GM23338 (cell line): Measurements from ENCODE around the gene CCDC187. TPM values are rescaled to one million over a fixed set of nuclear protein-coding genes. Genes with fewer than 3 reads are reported as not detected.

ENCODE experiments used
- ATAC-seq: fragments of 200-7000 bp; cut with Tn5 transposase; 3 replicates; pipeline ENCODE4 v1.9.1; 2020
- DNase-seq: peaks from one replicate; pipeline ENCODE4 v3.0.0-alpha.2; 2015; ENCODE audit warnings: low spot score
- H2AFZ ChIP-seq: fragments of 200-600 bp; sonication (generic); 2 replicates; pipeline ENCODE4 v1.8.0; 2016; ENCODE audit warnings: antibody characterized with exemption, mild to moderate bottlenecking, moderate library complexity
- H3F3A ChIP-seq: fragments of 200-600 bp; sonication (generic); replicated peaks from 2 replicates; pipeline ENCODE4 v1.8.0; 2017; ENCODE audit warnings: antibody characterized with exemption, mixed run types, low read depth
- H3K27ac ChIP-seq: fragments of 200-600 bp; sonication (generic); 2 replicates; pipeline ENCODE4 v1.6.1; 2016; ENCODE audit warnings: low read depth
- H3K27me3 ChIP-seq: fragments of 200-600 bp; sonication (generic); 2 replicates; pipeline ENCODE4 v1.8.0; 2016; ENCODE audit warnings: mild to moderate bottlenecking, mixed run types, moderate library complexity; ENCODE audit not compliant: insufficient read depth
- H3K36me3 ChIP-seq: fragments of 200-600 bp; sonication (generic); 2 replicates; pipeline ENCODE4 v1.8.0; 2016; ENCODE audit warnings: mild to moderate bottlenecking; ENCODE audit not compliant: insufficient read depth
- H3K4me1 ChIP-seq: fragments of 200-600 bp; sonication (generic); 2 replicates; pipeline ENCODE4 v1.8.0; 2016; ENCODE audit warnings: mild to moderate bottlenecking, moderate library complexity; ENCODE audit not compliant: insufficient read depth
- H3K4me2 ChIP-seq: fragments of 200-600 bp; sonication (generic); 2 replicates; pipeline ENCODE4 v1.7.1; 2017; ENCODE audit warnings: mixed run types
- H3K4me3 ChIP-seq: fragments of 200-600 bp; sonication (generic); 2 replicates; pipeline ENCODE4 v1.6.1; 2016; ENCODE audit warnings: mixed run types
- H3K79me2 ChIP-seq: fragments of 200-600 bp; sonication (generic); replicated peaks from 2 replicates; pipeline ENCODE4 v1.8.0; 2017; ENCODE audit warnings: mild to moderate bottlenecking; ENCODE audit not compliant: insufficient read depth
- H3K9me2 ChIP-seq: fragments of 200-600 bp; sonication (generic); 2 replicates; pipeline ENCODE4 v1.8.0; 2017; ENCODE audit not compliant: insufficient read depth
- H4K20me1 ChIP-seq: fragments of 200-600 bp; sonication (generic); replicated peaks from 2 replicates; pipeline ENCODE4 v1.8.0; 2017; ENCODE audit warnings: mild to moderate bottlenecking; ENCODE audit not compliant: insufficient read depth
- H3K27ac Mint-ChIP-seq: 2 replicates; pipeline ENCODE4 v1.8.0; 2020; ENCODE audit warnings: inconsistent platforms, mild to moderate bottlenecking, moderate library complexity, mixed read lengths
- H3K27me3 Mint-ChIP-seq: 3 replicates; pipeline ENCODE4 v1.8.0; 2022; ENCODE audit warnings: low read depth, mild to moderate bottlenecking, moderate library complexity, mixed read lengths, inconsistent platforms; ENCODE audit not compliant: insufficient read depth, poor library complexity
- H3K36me3 Mint-ChIP-seq: 3 replicates; pipeline ENCODE4 v1.8.0; 2021; ENCODE audit warnings: low read depth, mild to moderate bottlenecking, inconsistent platforms, moderate library complexity, mixed read lengths
- H3K4me1 Mint-ChIP-seq: 3 replicates; pipeline ENCODE4 v1.8.0; 2020; ENCODE audit warnings: mild to moderate bottlenecking, inconsistent platforms, mixed read lengths
- H3K4me3 Mint-ChIP-seq: 3 replicates; pipeline ENCODE4 v1.8.0; 2021; ENCODE audit warnings: moderate library complexity, mild to moderate bottlenecking, inconsistent platforms, mixed read lengths
- H3K9me3 Mint-ChIP-seq: 3 replicates; pipeline ENCODE4 v1.8.0; 2020; ENCODE audit warnings: moderate library complexity, mild to moderate bottlenecking, inconsistent platforms, mixed read lengths
- CREB1 ChIP-seq: fragments of 250-450 bp; sonication (Bioruptor Pico); IDR thresholded peaks from 2 replicates; pipeline ENCODE4 v1.5.0; 2020; ENCODE audit warnings: low read depth, mild to moderate bottlenecking, moderate library complexity
- CTCF ChIP-seq, 2 experiments: fragments of 200-600 bp in 1 of 2; sonication (generic) in 1 of 2; conservative IDR thresholded peaks; 2 replicates each; pipeline versions ENCODE4 v1.5.1 to v1.6.1; 2016 to 2017; ENCODE audit warnings: antibody characterized with exemption in 2 of 2, low read depth in 2 of 2, mild to moderate bottlenecking in 2 of 2, moderate library complexity in 1 of 2
- EZH2 ChIP-seq: fragments of 200-600 bp; sonication (generic); IDR thresholded peaks from one replicate; pipeline ENCODE4 v1.8.0; 2017; ENCODE audit warnings: antibody characterized with exemption, mild to moderate bottlenecking, low read depth; ENCODE audit not compliant: unreplicated experiment
- EZH2phosphoT487 ChIP-seq: fragments of 200-600 bp; sonication (generic); IDR thresholded peaks from one replicate; pipeline ENCODE4 v1.8.1; 2018; ENCODE audit warnings: antibody characterized with exemption; ENCODE audit not compliant: unreplicated experiment
- JUNB ChIP-seq: IDR thresholded peaks from one replicate; pipeline ENCODE4 v1.6.1; 2016; ENCODE audit warnings: antibody characterized with exemption; ENCODE audit not compliant: unreplicated experiment
- NANOG ChIP-seq: IDR thresholded peaks from 2 replicates; pipeline ENCODE4 v1.6.1; 2016; ENCODE audit warnings: antibody characterized with exemption, borderline replicate concordance
- POLR2AphosphoS5 ChIP-seq: IDR thresholded peaks from 2 replicates; pipeline ENCODE4 v1.6.1; 2016; ENCODE audit warnings: antibody characterized with exemption, low read depth
- STAT1 ChIP-seq: IDR thresholded peaks from one replicate; pipeline ENCODE4 v1.6.1; 2016; ENCODE audit warnings: antibody characterized with exemption; ENCODE audit not compliant: unreplicated experiment
- ZNF114 ChIP-seq: fragments of 250-450 bp; sonication (Bioruptor Pico); IDR thresholded peaks from 2 replicates; pipeline ENCODE4 v1.5.0; 2020; ENCODE audit warnings: mild to moderate bottlenecking, moderate library complexity
- ZNF331 ChIP-seq: fragments of 250-450 bp; sonication (Bioruptor Pico); IDR thresholded peaks from 2 replicates; pipeline ENCODE4 v1.5.0; 2020; ENCODE audit warnings: low read depth, mild to moderate bottlenecking, moderate library complexity
- polyA plus RNA-seq: library from polyadenylated mRNA; unstranded; fragments of >200 nt; fragmentation: Nextera tagmentation; extraction: Ambion mirVana; gene quantifications from 2 replicates; pipeline ENCODE4 v1.2.1, GENCODE V29; 2016
- total RNA-seq: library from RNA; depleted of rRNA; stranded (reverse); fragments of >200 nt; shearing (Covaris generic); gene quantifications from 2 replicates; pipeline ENCODE4 v1.2.3, GENCODE V29; 2014
- TF ChIP-seq, protein P1 (sequence below): IDR thresholded peaks from 2 replicates; pipeline ENCODE4 v1.6.1; 2016; ENCODE audit warnings: antibody characterized with exemption
- TF ChIP-seq, protein P2 (sequence below): IDR thresholded peaks from one replicate; pipeline ENCODE4 v1.6.1; 2018; ENCODE audit warnings: antibody characterized with exemption; ENCODE audit not compliant: unreplicated experiment
- TF ChIP-seq, protein P3 (sequence below): fragments of 250-450 bp; sonication (Bioruptor Pico); IDR thresholded peaks from 2 replicates; pipeline ENCODE4 v1.5.0; 2020; ENCODE audit warnings: mild to moderate bottlenecking, moderate library complexity

The CCDC187 gene
- total and polyA plus RNA-seq, 2 experiments from 2014 or later = 0.14 TPM; not detected in 1

- H3K4me1 ChIP-seq = no peaks in the 10 kb centered on the region; the same call in 1 of the 2 replicates
- H3K9me2 ChIP-seq = no peaks in the 10 kb centered on the region
- ATAC-seq (no peak), DNase-seq (no peak)
- no peak overlapping the region for H3K4me2 ChIP-seq
- no peak overlapping the region for H2AFZ ChIP-seq
- Mint-ChIP-seq H3K36me3 (peaks cover 7% of the 10 kb centered on the region), H3K27ac (no peak overlapping the region), H3K4me1 (peaks cover 7% of the 10 kb centered on the region; the same call in 2 of the 3 replicates), H3K27me3 (peaks cover 41% of the 10 kb centered on the region), H3K9me3 (no peaks in the 10 kb centered on the region), H3K4me3 (no peak overlapping the region)
- no peak overlapping the region for H3K27ac ChIP-seq
- H3K27me3 ChIP-seq = peaks cover 45% of the 10 kb centered on the region
- peaks cover 13% of the 10 kb centered on the region; the same call in 1 of the 2 replicates for H4K20me1 ChIP-seq
- H3K36me3 ChIP-seq = no peaks in the 10 kb centered on the region
- H3F3A ChIP-seq = 0 out of 2 replicates have a peak, but pooled peaks cover 2% of the 10 kb centered on the region
- no peaks in the 10 kb centered on the region for H3K79me2 ChIP-seq
- TF ChIP-seq, protein P1, sequence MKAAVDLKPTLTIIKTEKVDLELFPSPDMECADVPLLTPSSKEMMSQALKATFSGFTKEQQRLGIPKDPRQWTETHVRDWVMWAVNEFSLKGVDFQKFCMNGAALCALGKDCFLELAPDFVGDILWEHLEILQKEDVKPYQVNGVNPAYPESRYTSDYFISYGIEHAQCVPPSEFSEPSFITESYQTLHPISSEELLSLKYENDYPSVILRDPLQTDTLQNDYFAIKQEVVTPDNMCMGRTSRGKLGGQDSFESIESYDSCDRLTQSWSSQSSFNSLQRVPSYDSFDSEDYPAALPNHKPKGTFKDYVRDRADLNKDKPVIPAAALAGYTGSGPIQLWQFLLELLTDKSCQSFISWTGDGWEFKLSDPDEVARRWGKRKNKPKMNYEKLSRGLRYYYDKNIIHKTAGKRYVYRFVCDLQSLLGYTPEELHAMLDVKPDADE = no peak
- TF ChIP-seq CREB1 (CRISPR knock-in tag) (no peak), JUNB (no peak), EZH2phosphoT487 (no peak), CTCF (conservative IDR thresholded peaks at IDR 0.05; ENCODE audit: low read depth in 2 of 2) (no peak), NANOG (no peak), STAT1 (no peak), EZH2 (no peak), POLR2AphosphoS5 (no peak), ZNF331 (CRISPR knock-in tag) (no peak), ZNF114 (no peak)
- TF ChIP-seq, protein P2, sequence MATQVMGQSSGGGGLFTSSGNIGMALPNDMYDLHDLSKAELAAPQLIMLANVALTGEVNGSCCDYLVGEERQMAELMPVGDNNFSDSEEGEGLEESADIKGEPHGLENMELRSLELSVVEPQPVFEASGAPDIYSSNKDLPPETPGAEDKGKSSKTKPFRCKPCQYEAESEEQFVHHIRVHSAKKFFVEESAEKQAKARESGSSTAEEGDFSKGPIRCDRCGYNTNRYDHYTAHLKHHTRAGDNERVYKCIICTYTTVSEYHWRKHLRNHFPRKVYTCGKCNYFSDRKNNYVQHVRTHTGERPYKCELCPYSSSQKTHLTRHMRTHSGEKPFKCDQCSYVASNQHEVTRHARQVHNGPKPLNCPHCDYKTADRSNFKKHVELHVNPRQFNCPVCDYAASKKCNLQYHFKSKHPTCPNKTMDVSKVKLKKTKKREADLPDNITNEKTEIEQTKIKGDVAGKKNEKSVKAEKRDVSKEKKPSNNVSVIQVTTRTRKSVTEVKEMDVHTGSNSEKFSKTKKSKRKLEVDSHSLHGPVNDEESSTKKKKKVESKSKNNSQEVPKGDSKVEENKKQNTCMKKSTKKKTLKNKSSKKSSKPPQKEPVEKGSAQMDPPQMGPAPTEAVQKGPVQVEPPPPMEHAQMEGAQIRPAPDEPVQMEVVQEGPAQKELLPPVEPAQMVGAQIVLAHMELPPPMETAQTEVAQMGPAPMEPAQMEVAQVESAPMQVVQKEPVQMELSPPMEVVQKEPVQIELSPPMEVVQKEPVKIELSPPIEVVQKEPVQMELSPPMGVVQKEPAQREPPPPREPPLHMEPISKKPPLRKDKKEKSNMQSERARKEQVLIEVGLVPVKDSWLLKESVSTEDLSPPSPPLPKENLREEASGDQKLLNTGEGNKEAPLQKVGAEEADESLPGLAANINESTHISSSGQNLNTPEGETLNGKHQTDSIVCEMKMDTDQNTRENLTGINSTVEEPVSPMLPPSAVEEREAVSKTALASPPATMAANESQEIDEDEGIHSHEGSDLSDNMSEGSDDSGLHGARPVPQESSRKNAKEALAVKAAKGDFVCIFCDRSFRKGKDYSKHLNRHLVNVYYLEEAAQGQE = no peak
- TF ChIP-seq, protein P3, sequence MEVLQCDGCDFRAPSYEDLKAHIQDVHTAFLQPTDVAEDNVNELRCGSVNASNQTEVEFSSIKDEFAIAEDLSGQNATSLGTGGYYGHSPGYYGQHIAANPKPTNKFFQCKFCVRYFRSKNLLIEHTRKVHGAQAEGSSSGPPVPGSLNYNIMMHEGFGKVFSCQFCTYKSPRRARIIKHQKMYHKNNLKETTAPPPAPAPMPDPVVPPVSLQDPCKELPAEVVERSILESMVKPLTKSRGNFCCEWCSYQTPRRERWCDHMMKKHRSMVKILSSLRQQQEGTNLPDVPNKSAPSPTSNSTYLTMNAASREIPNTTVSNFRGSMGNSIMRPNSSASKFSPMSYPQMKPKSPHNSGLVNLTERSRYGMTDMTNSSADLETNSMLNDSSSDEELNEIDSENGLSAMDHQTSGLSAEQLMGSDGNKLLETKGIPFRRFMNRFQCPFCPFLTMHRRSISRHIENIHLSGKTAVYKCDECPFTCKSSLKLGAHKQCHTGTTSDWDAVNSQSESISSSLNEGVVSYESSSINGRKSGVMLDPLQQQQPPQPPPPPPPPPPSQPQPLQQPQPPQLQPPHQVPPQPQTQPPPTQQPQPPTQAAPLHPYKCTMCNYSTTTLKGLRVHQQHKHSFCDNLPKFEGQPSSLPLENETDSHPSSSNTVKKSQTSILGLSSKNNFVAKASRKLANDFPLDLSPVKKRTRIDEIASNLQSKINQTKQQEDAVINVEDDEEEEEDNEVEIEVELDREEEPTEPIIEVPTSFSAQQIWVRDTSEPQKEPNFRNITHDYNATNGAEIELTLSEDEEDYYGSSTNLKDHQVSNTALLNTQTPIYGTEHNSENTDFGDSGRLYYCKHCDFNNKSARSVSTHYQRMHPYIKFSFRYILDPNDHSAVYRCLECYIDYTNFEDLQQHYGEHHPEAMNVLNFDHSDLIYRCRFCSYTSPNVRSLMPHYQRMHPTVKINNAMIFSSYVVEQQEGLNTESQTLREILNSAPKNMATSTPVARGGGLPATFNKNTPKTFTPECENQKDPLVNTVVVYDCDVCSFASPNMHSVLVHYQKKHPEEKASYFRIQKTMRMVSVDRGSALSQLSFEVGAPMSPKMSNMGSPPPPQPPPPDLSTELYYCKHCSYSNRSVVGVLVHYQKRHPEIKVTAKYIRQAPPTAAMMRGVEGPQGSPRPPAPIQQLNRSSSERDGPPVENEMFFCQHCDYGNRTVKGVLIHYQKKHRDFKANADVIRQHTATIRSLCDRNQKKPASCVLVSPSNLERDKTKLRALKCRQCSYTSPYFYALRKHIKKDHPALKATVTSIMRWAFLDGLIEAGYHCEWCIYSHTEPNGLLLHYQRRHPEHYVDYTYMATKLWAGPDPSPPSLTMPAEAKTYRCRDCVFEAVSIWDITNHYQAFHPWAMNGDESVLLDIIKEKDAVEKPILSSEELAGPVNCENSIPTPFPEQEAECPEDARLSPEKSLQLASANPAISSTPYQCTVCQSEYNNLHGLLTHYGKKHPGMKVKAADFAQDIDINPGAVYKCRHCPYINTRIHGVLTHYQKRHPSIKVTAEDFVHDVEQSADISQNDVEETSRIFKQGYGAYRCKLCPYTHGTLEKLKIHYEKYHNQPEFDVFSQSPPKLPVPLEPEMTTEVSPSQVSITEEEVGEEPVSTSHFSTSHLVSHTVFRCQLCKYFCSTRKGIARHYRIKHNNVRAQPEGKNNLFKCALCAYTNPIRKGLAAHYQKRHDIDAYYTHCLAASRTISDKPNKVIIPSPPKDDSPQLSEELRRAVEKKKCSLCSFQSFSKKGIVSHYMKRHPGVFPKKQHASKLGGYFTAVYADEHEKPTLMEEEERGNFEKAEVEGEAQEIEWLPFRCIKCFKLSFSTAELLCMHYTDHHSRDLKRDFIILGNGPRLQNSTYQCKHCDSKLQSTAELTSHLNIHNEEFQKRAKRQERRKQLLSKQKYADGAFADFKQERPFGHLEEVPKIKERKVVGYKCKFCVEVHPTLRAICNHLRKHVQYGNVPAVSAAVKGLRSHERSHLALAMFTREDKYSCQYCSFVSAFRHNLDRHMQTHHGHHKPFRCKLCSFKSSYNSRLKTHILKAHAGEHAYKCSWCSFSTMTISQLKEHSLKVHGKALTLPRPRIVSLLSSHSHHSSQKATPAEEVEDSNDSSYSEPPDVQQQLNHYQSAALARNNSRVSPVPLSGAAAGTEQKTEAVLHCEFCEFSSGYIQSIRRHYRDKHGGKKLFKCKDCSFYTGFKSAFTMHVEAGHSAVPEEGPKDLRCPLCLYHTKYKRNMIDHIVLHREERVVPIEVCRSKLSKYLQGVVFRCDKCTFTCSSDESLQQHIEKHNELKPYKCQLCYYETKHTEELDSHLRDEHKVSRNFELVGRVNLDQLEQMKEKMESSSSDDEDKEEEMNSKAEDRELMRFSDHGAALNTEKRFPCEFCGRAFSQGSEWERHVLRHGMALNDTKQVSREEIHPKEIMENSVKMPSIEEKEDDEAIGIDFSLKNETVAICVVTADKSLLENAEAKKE (CRISPR knock-in tag) = no peak
- no peak overlapping the region for H3K4me3 ChIP-seq
Observed at GRCh38 chr9:136206602-136207275, 97.2 kb downstream of the CCDC187 start.
